Psoas muscle (tissue), 8 donors: ENCODE measurements around the gene SYNDIG1. TPM values are rescaled to one million over a fixed set of nuclear protein-coding genes. Genes with fewer than 3 reads are reported as not detected.

Source experiments
- ATAC-seq, 4 donors: fragments of 200-7000 bp; cut with Tn5 transposase; one replicate each; pipeline ENCODE4 v1.9.1; 2020; ENCODE audit warnings: moderate library complexity in 3 of 4, mild to moderate bottlenecking in 2 of 4
- DNase-seq, 2 donors: peaks; one replicate each; pipeline ENCODE4 v3.0.0-alpha.2; 2020
- H3K27ac ChIP-seq: fragments of 200-600 bp; one replicate; pipeline ENCODE4 v1.8.0; 2022
- H3K27me3 ChIP-seq, 3 donors: fragments of 200-600 bp in 1 of 3; one replicate each; pipeline versions ENCODE4 v1.6.1 to v1.8.0; 2013 to 2022; ENCODE audit warnings: low read length in 2 of 3, mild to moderate bottlenecking in 2 of 3, moderate library complexity in 1 of 3; ENCODE audit not compliant: insufficient read depth in 3 of 3
- H3K36me3 ChIP-seq, 2 donors: fragments of 200-600 bp in 1 of 2; one replicate each; pipeline versions ENCODE4 v1.6.1 to v1.8.0; 2013 to 2022; ENCODE audit warnings: low read depth in 1 of 2, mild to moderate bottlenecking in 1 of 2, moderate library complexity in 1 of 2; ENCODE audit not compliant: insufficient read depth in 1 of 2
- H3K4me1 ChIP-seq: fragments of 200-600 bp; one replicate; pipeline ENCODE4 v1.8.0; 2022
- H3K4me3 ChIP-seq: fragments of 200-600 bp; one replicate; pipeline ENCODE4 v1.8.0; 2022; ENCODE audit warnings: mild to moderate bottlenecking
- H3K9me3 ChIP-seq: fragments of 200-600 bp; one replicate; pipeline ENCODE4 v1.8.0; 2022
- CTCF ChIP-seq: fragments of 200-600 bp; IDR thresholded peaks from one replicate; pipeline ENCODE4 v1.8.0; 2022; ENCODE audit warnings: antibody characterized with exemption
- WGBS, 3 donors: extraction: QIAGEN DNeasy Blood & Tissue Kit; methylation state at CpG; one replicate each; pipeline versions ENCODE4 v1.1.6 to v1.1.7; 2013; 5-methylcytosine and 5-hydroxymethylcytosine counted together
- intact Hi-C, 2 donors: fragments of 100-400 bp; cut with DNase I; formaldehyde crosslinking; loops; one replicate each; pipeline versions ENCODE4 v1.11.0 to v1.14.2; 2022
- polyA plus RNA-seq, 3 donors: library from polyadenylated mRNA; stranded (reverse); fragments of 200-250 nt; gene quantifications; one replicate each; pipeline ENCODE4 v1.2.3, GENCODE V29; 2013
- total RNA-seq, 4 donors: library from RNA; stranded (reverse); fragmentation: NEBNext Ultra II Directional in 2 of 4; extraction: Animal tissue kit (Norgen Biotek cat#: 25700) in 2 of 4; gene quantifications; one replicate each; pipeline versions ENCODE4 v1.2.1 to v1.2.4, GENCODE V29; 2021 to 2023
- donor health status: healthy with polysubstance abuse.
- donor health status: DM: no; HTN: no; CAD: no; lungs with moderate emphysema.
- donor health status: Bipolar disorder and iron deficiency.
- donor health status: healthy.
- donor health status: DM: yes; HTN: yes; CAD: no.
- donor health status: DM: no; HTN: no; CAD: no.
- donor health status: DM: no; HTN: no; CAD: no.
- donor health status: DM: yes; HTN: yes; CAD: no.

Gene SYNDIG1
- total and polyA plus RNA-seq, 7 donors = 0.03 to 0.10 TPM; not detected in 5

GRCh38 chr20:24528583-24529368, 59.3 kb downstream of the SYNDIG1 start:
- H3K27me3 ChIP-seq = no peaks in the 10 kb centered on the region
- ATAC-seq (no peak), DNase-seq (no peak)
- no peaks in the 10 kb centered on the region for H3K36me3 ChIP-seq
- no peak overlapping the region for H3K27ac ChIP-seq
- no peaks in the 10 kb centered on the region for H3K4me1 ChIP-seq
- H3K9me3 ChIP-seq = no peaks in the 10 kb centered on the region
- WGBS, 3 donors = 46 to 69% (median 58%) methylated on average over 3 of the region's 3 CpGs
- TF ChIP-seq CTCF = no peak
- intact Hi-C loops = no loop called here
- H3K4me3 ChIP-seq = no peak overlapping the region

- H3K4me1 ChIP-seq = no peaks in the 10 kb centered on the region
- no peak overlapping the region for H3K27ac ChIP-seq
These were observed 59.9 kb downstream of the SYNDIG1 start for GRCh38 chr20:24529369-24529719.

GRCh38 chr20:24530131-24530680, 60.8 kb downstream of the SYNDIG1 start:
- Histone ChIP-seq H3K9me3 (no peaks in the 10 kb centered on the region), H3K36me3 (no peaks in the 10 kb centered on the region), H3K27ac (no peak overlapping the region), H3K4me1 (no peaks in the 10 kb centered on the region), H3K27me3 (no peaks in the 10 kb centered on the region), H3K4me3 (no peak overlapping the region)
- intact Hi-C loops = no loop called here
- DNase-seq = no peak
- ATAC-seq = no peak
- 80 to 90% (median 86%) methylated on average over 2 of the region's 2 CpGs for WGBS, 3 donors
- TF ChIP-seq CTCF = no peak

More at GRCh38 chr20:24529369-24529719, 59.9 kb downstream of the SYNDIG1 start:
- intact Hi-C loops = no loop called here
- H3K27me3 ChIP-seq = no peaks in the 10 kb centered on the region
- H3K36me3 ChIP-seq = no peaks in the 10 kb centered on the region
- no peak overlapping the region for H3K4me3 ChIP-seq
- no peak for ATAC-seq
- no peaks in the 10 kb centered on the region for H3K9me3 ChIP-seq
- no peak for TF ChIP-seq CTCF
- DNase-seq = no peak
- 91 to 94% (median 92%) methylated on average over 1 of the region's 1 CpG for WGBS, 3 donors

GRCh38 chr20:24531202-24531601, 61.8 kb downstream of the SYNDIG1 start:
- TF ChIP-seq CTCF = no peak
- Histone ChIP-seq H3K4me1 (no peaks in the 10 kb centered on the region), H3K36me3 (no peaks in the 10 kb centered on the region), H3K9me3 (no peaks in the 10 kb centered on the region), H3K4me3 (no peak overlapping the region), H3K27ac (no peak overlapping the region), H3K27me3 (no peaks in the 10 kb centered on the region)
- intact Hi-C loops = no loop called here
- 88 to 92% (median 91%) methylated on average over 4 of the region's 4 CpGs for WGBS, 3 donors
- no peak for ATAC-seq
- no peak for DNase-seq
